GM12878 (cell line): ENCODE results near the gene RET. TPM values are rescaled to one million over a fixed set of nuclear protein-coding genes. Genes with fewer than 3 reads are reported as not detected.

Experiments used
- ATAC-seq: fragments of 200-7000 bp; cut with Tn5 transposase; 3 replicates; pipeline ENCODE4 v1.9.1; 2020; ENCODE audit warnings: mild to moderate bottlenecking, moderate library complexity
- BruUV-seq: library from RNA; stranded (reverse); fragments of 400-500 nt; replicated peaks from 2 replicates; lab custom pipeline; 2021; lab: Mats Ljungman, UMichigan
- CTCF ChIA-PET: fragments of 300-600 bp; sonication (Branson Sonifier 250); formaldehyde crosslinking; extraction: SDS; loops from one replicate; lab custom pipeline; 2021; ENCODE audit warnings: inconsistent platforms; lab: Yijun Ruan, JAX
- POLR2A ChIA-PET: fragments of 350-600 bp; formaldehyde crosslinking; extraction: SDS; loops from one replicate; lab custom pipeline; 2021; ENCODE audit warnings: inconsistent platforms; lab: Charles Lee
- RAD21 ChIA-PET: fragments of 300-600 bp; sonication (Branson Sonifier 250); formaldehyde crosslinking; loops from one replicate; lab custom pipeline; 2023; ENCODE audit warnings: antibody characterized with exemption; ENCODE audit not compliant: unreplicated experiment; lab: Charles Lee
- SMC1A ChIA-PET: fragments of 300-600 bp; sonication (Branson Sonifier 250); formaldehyde crosslinking; loops from one replicate; lab custom pipeline; 2023; ENCODE audit not compliant: unreplicated experiment, uncharacterized antibody; lab: Charles Lee
- DNase-seq: peaks from one replicate; pipeline ENCODE4 v3.0.0-alpha.2; 2011; ENCODE audit warnings: low read depth, low spot score
- FAIRE-seq: peaks from 3 replicates; lab custom pipeline; 2011; peaks lifted over from hg19 to GRCh38; lab: Jason Lieb, UNC
- H2AFZ ChIP-seq: 2 replicates; pipeline ENCODE4 v1.6.0; 2011; ENCODE audit warnings: low read depth, low read length, control low read depth; ENCODE audit not compliant: control insufficient read depth
- H3K27ac ChIP-seq: 2 replicates; pipeline ENCODE4 v1.5.1; 2011; ENCODE audit warnings: control low read depth; ENCODE audit not compliant: control insufficient read depth, insufficient read depth
- H3K27me3 ChIP-seq, 2 experiments: replicated peaks in 1 of 2; 2 replicates each; pipeline versions ENCODE4 v1.6.0 to v1.6.1; 2011; ENCODE audit warnings: low read length in 1 of 2; ENCODE audit not compliant: control insufficient read depth in 2 of 2, insufficient read depth in 2 of 2
- H3K36me3 ChIP-seq, 2 experiments: 2 replicates each; pipeline ENCODE4 v1.5.1; 2011; ENCODE audit warnings: low read length in 1 of 2; ENCODE audit not compliant: control insufficient read depth in 2 of 2, insufficient read depth in 2 of 2
- H3K4me1 ChIP-seq: 2 replicates; pipeline ENCODE4 v1.6.1; 2011; ENCODE audit warnings: mild to moderate bottlenecking, low read length, moderate library complexity, mixed read lengths; ENCODE audit not compliant: control insufficient read depth, insufficient read depth
- H3K4me2 ChIP-seq: 2 replicates; pipeline ENCODE4 v1.6.0; 2011; ENCODE audit warnings: control low read depth; ENCODE audit not compliant: control insufficient read depth, insufficient read depth
- H3K4me3 ChIP-seq: fragments of 200-600 bp; sonication (generic); 2 replicates; pipeline ENCODE4 v1.5.1; 2016
- H3K79me2 ChIP-seq: 2 replicates; pipeline ENCODE4 v1.6.0; 2011; ENCODE audit warnings: low read length; ENCODE audit not compliant: control insufficient read depth, insufficient read depth
- H3K9ac ChIP-seq: 2 replicates; pipeline ENCODE4 v1.8.0; 2011; ENCODE audit warnings: low read length, control low read depth, mixed read lengths; ENCODE audit not compliant: control insufficient read depth, insufficient read depth
- H3K9me3 ChIP-seq: replicated peaks from 3 replicates; pipeline ENCODE4 v1.5.1; 2011; ENCODE audit warnings: mild to moderate bottlenecking, low read length; ENCODE audit not compliant: control insufficient read depth, insufficient read depth
- H4K20me1 ChIP-seq: 2 replicates; pipeline ENCODE4 v1.6.0; 2011; ENCODE audit not compliant: control insufficient read depth, insufficient read depth
- BACH1 ChIP-seq: fragments of 450-650 bp; IDR thresholded peaks from 2 replicates; pipeline ENCODE4 v1.6.1; 2017; ENCODE audit warnings: mild to moderate bottlenecking, borderline replicate concordance
- CBX5 ChIP-seq: sonication (generic); IDR thresholded peaks from 2 replicates; pipeline ENCODE4 v1.6.1; 2016; ENCODE audit warnings: low read depth, moderate library complexity, mild to moderate bottlenecking, inconsistent platforms
- CEBPB ChIP-seq, 2 experiments: fragments of 150-350 bp in 1 of 2; IDR thresholded peaks; 2 replicates each; pipeline ENCODE4 v1.6.1; 2012 to 2014; ENCODE audit warnings: low read depth in 2 of 2, low read length in 2 of 2, borderline replicate concordance in 1 of 2, inconsistent platforms in 1 of 2
- CHD4 ChIP-seq: fragments of 200-600 bp; sonication (generic); IDR thresholded peaks from 2 replicates; pipeline ENCODE4 v1.6.1; 2016; ENCODE audit warnings: mild to moderate bottlenecking
- CTCF ChIP-seq, 3 experiments: IDR thresholded peaks in 2 of 3; conservative IDR thresholded peaks in 1 of 3; 2 replicates each; pipeline ENCODE4 v1.5.1; 2011; ENCODE audit warnings: low read depth in 3 of 3, low read length in 3 of 3, mild to moderate bottlenecking in 3 of 3, control low read depth in 2 of 3, moderate library complexity in 2 of 3, inconsistent platforms in 1 of 3, mixed read lengths in 1 of 3; ENCODE audit not compliant: control insufficient read depth in 2 of 3, insufficient read depth in 1 of 3; ENCODE audit errors: extremely low read depth in 1 of 3
- ETV6 ChIP-seq, 2 experiments: fragments of 450-650 bp in 1 of 2; IDR thresholded peaks in 1 of 2; conservative IDR thresholded peaks in 1 of 2; 2 replicates each; pipeline ENCODE4 v1.6.1; 2014; ENCODE audit warnings: antibody characterized with exemption in 1 of 2, borderline replicate concordance in 1 of 2, low read depth in 1 of 2, mild to moderate bottlenecking in 1 of 2, moderate library complexity in 1 of 2
- EZH2 ChIP-seq: IDR thresholded peaks from 2 replicates; pipeline ENCODE4 v1.6.1; 2012; ENCODE audit warnings: low read depth, mild to moderate bottlenecking, control low read depth, inconsistent platforms, low read length, borderline replicate concordance; ENCODE audit not compliant: control insufficient read depth
- FOXM1 ChIP-seq: IDR thresholded peaks from 2 replicates; pipeline ENCODE4 v1.6.1; 2012; ENCODE audit warnings: low read depth, mild to moderate bottlenecking, inconsistent platforms, low read length, moderate library complexity
- IKZF2 ChIP-seq, 2 experiments: fragments of 450-650 bp; IDR thresholded peaks; 2 replicates each; pipeline ENCODE4 v1.6.1; 2017; ENCODE audit warnings: mild to moderate bottlenecking in 2 of 2, moderate library complexity in 2 of 2
- MTA3 ChIP-seq: IDR thresholded peaks from 2 replicates; pipeline ENCODE4 v1.6.1; 2012; ENCODE audit warnings: low read length, inconsistent platforms, borderline replicate concordance
- PKNOX1 ChIP-seq: fragments of 450-650 bp; IDR thresholded peaks from 2 replicates; pipeline ENCODE4 v1.6.1; 2016; ENCODE audit warnings: mild to moderate bottlenecking
- RAD21 ChIP-seq: IDR thresholded peaks from 2 replicates; pipeline ENCODE4 v1.6.1; 2011; ENCODE audit warnings: mild to moderate bottlenecking, low read depth, low read length, moderate library complexity; ENCODE audit not compliant: insufficient read depth
- SMC3 ChIP-seq: IDR thresholded peaks from 2 replicates; pipeline ENCODE4 v1.6.1; 2011; ENCODE audit warnings: low read length, improper control_type of control experiment, borderline replicate concordance
- SP1 ChIP-seq: IDR thresholded peaks from one replicate; pipeline ENCODE4 v1.6.1; 2011; ENCODE audit warnings: low read depth, low read length
- STAT1 ChIP-seq: fragments of 450-650 bp; conservative IDR thresholded peaks from 2 replicates; pipeline ENCODE4 v1.6.1; 2014; ENCODE audit warnings: antibody characterized with exemption, mild to moderate bottlenecking
- TCF12 ChIP-seq: IDR thresholded peaks from 2 replicates; pipeline ENCODE4 v1.6.1; 2011; ENCODE audit warnings: low read depth, mild to moderate bottlenecking, low read length
- WGBS: methylation state at CpG from one replicate; pipeline ENCODE4 v1.1.6; 2016; ENCODE audit warnings: low lambda C conversion rate; ENCODE audit not compliant: insufficient replicate concordance, insufficient coverage; ENCODE audit errors: missing lambda C conversion rate; 5-methylcytosine and 5-hydroxymethylcytosine counted together
- in situ Hi-C: fragments of 300-500 bp; cut with MboI; formaldehyde crosslinking; loops from 9 replicates; pipeline ENCODE4 v1.14.3; 2018; ENCODE audit warnings: mixed read lengths
- intact Hi-C: fragments of 100-400 bp; cut with micrococcal nuclease; formaldehyde crosslinking; loops from one replicate; pipeline ENCODE4 v1.14.2; 2022; ENCODE audit not compliant: unreplicated experiment
- polyA plus RNA-seq, 11 experiments: library from polyadenylated mRNA; depleted of rRNA in 4 of 11; unstranded in 6 of 11; stranded (reverse) in 5 of 11; fragments of >200 nt; fragmentation: Nextera tagmentation in 4 of 11; fragmentation: Illumina TruSeq in 1 of 11; extraction: Ambion mirVana in 4 of 11; extraction: Trizol in 1 of 11; gene quantifications; 1 replicate in 1 of 11; 2 replicates in 10 of 11; pipeline versions ENCODE4 v1.2.1 to v1.2.3, GENCODE V29; 2011 to 2016; ENCODE audit warnings: inconsistent platforms in 2 of 11, missing spikeins in 2 of 11, low read depth in 1 of 11
- total RNA-seq, 4 experiments: library from RNA; depleted of rRNA in 3 of 4; stranded (reverse); fragments of >200 nt in 3 of 4; fragmentation: Illumina TruSeq in 1 of 4; extraction: Trizol in 1 of 4; gene quantifications; 2 replicates each; pipeline versions ENCODE4 v1.2.1 to v1.2.3, GENCODE V29; 2013 to 2021

The RET gene
- total and polyA plus RNA-seq, 10 of the 15 experiments (the other 5 are each of a cell fraction or from before 2014, with no cell fraction given), result not detected

GRCh38 chr10:43078986-43079273 lies 2.1 kb downstream of the RET start (continued):
- no peak for TF ChIP-seq FOXM1
- peak; percentile 28; the same call in 1 of the 2 replicates for TF ChIP-seq SMC3
- no peak for TF ChIP-seq MTA3
- peak; percentile 41 to 49 (median 43); a peak in 4 of 6 replicates for TF ChIP-seq CTCF (IDR thresholded peaks at IDR 0.05 in 2 of 3, conservative IDR thresholded peaks at IDR 0.05 in 1 of 3; ENCODE audit: control insufficient read depth in 2 of 3, extremely low read depth in 1 of 3, insufficient read depth in 1 of 3, low read depth in 3 of 3, low read length in 3 of 3)
- no peak for TF ChIP-seq TCF12
- no peak for TF ChIP-seq CHD4
- TF ChIP-seq, all 136 proteins: peak for 3

- in situ Hi-C loops, result no loop called here
- ChIA-PET CTCF (interaction anchor here (1.4 kb wide), 1 partner anchor 214 kb away, joined by 3 read pairs; no protein-coding TSS in a partner anchor), RAD21 (no interaction called here)
Measured at GRCh38 chr10:43079856-43080255, 3.0 kb downstream of the RET start.

More at GRCh38 chr10:43079856-43080255, 3.0 kb downstream of the RET start:
- TF ChIP-seq PKNOX1 (no peak), SMC3 (no peak), RAD21 (no peak), IKZF2 (IDR thresholded peaks at IDR 0.05) (no peak), CEBPB (IDR thresholded peaks at IDR 0.05; ENCODE audit: borderline replicate concordance in 1 of 2, low read depth in 2 of 2, low read length in 2 of 2) (no peak), EZH2 (no peak), CBX5 (no peak), ETV6 (conservative IDR thresholded peaks at IDR 0.05 in 1 of 2, IDR thresholded peaks at IDR 0.05 in 1 of 2; ENCODE audit: borderline replicate concordance in 1 of 2, low read depth in 1 of 2) (no peak), STAT1 (no peak), SP1 (no peak), BACH1 (no peak)
- Histone ChIP-seq H3K79me2 (no peaks in the 10 kb centered on the region), H2AFZ (no peak overlapping the region), H3K4me3 (no peak overlapping the region), H3K9me3 (no peaks in the 10 kb centered on the region), H4K20me1 (no peaks in the 10 kb centered on the region), H3K4me2 (no peak overlapping the region), H3K27me3 (peaks cover 0 to 9% of the 10 kb centered on the region in 2 experiments; a peak in 2 of 4 replicates), H3K27ac (no peak overlapping the region), H3K4me1 (no peaks in the 10 kb centered on the region), H3K9ac (no peak overlapping the region), H3K36me3 (no peaks in the 10 kb centered on the region)
- ATAC-seq, result no peak
- WGBS, result 37% methylated on average over 3 of the region's 3 CpGs
- intact Hi-C loops, result no loop called here
- FAIRE-seq, result no peak
- BruUV-seq, result no TSS peak
- no peak for DNase-seq
- SMC1A ChIA-PET, result no interaction called here
- POLR2A ChIA-PET, result no interaction called here
